IPS-18a (cell line): ENCODE data around the gene SWI5.
"Not testable (repeated sequence)": the region's sequence is repeated elsewhere in the genome, so short reads cannot be mapped to it uniquely, and the experiment has no call there.

Source experiments
- H3K27ac ChIP-seq: one replicate; pipeline ENCODE4 v1.5.1; 2013; ENCODE audit warnings: low read length
- H3K27me3 ChIP-seq: one replicate; pipeline ENCODE4 v1.6.1; 2013; ENCODE audit warnings: mild to moderate bottlenecking, low read length; ENCODE audit not compliant: control insufficient read depth, insufficient read depth
- H3K36me3 ChIP-seq: one replicate; pipeline ENCODE4 v1.6.1; 2013; ENCODE audit warnings: low read depth, low read length; ENCODE audit not compliant: control insufficient read depth
- H3K4me1 ChIP-seq: one replicate; pipeline ENCODE4 v1.6.1; 2013; ENCODE audit warnings: low read depth, low read length; ENCODE audit not compliant: control insufficient read depth
- H3K4me3 ChIP-seq: one replicate; pipeline ENCODE4 v1.5.1; 2013; ENCODE audit warnings: low read length
- H3K9ac ChIP-seq: one replicate; pipeline ENCODE4 v1.6.1; 2013; ENCODE audit warnings: mild to moderate bottlenecking, low read length, moderate library complexity
- H3K9me3 ChIP-seq: one replicate; pipeline ENCODE4 v1.6.1; 2013; ENCODE audit warnings: low read depth, low read length; ENCODE audit not compliant: control insufficient read depth

Gene SWI5

DNA sequence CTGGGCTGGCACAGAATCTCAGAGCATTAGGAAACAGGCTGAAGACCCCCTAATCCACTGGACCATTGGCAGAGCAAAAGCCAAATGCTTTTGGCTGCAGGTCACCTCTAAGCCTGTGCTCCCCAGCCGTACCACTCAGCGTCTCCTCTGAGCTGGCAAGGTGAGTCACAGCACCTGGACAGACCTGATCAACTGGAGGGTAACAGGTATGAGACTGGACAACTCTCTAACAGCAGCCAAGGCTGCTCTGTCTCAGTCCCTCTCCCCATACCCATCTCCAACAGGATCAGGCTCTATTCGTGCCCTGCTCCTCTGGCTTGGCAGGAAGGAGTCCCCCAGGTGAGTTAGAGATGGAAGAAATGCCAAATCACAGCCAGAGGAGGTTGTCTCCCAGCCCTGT is 5.0 kb upstream of the SWI5 start:
- Histone ChIP-seq H3K4me1 (peaks cover 4% of the 10 kb centered on the region), H3K27me3 (no peaks in the 10 kb centered on the region), H3K9ac (no peak overlapping the region), H3K9me3 (no peaks in the 10 kb centered on the region), H3K27ac (no peak overlapping the region), H3K4me3 (no peak overlapping the region), H3K36me3 (peaks cover 15% of the 10 kb centered on the region)

DNA sequence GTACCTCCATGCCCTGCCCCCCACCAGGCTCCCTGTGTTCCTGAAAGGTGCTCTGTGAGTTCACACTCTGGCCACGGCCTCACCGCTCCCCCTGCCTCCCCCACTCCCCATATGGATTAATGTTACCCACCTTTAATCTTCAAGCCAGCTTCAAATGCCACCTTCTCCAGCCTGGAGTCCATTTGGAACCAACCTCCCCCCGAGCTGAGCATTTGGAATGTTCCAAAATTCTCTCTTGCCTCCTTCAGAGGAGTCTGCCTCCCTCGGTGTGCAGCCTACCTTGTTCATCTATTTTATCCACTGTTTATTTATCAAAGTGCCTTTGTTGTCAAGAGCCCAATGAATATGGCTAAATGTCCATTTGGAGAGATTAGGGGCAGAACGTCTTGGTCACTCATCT is 4.6 kb upstream of the SWI5 start:
- H3K27ac ChIP-seq = no peak overlapping the region
- H3K36me3 ChIP-seq = peaks cover 15% of the 10 kb centered on the region

GRCh38 chr9:128274245-128274644 is 1.8 kb upstream of the SWI5 start:
- H3K4me3 ChIP-seq = no peak overlapping the region
- H3K4me1 ChIP-seq = peaks cover 4% of the 10 kb centered on the region
- no peaks in the 10 kb centered on the region for H3K27me3 ChIP-seq
- no peaks in the 10 kb centered on the region for H3K9me3 ChIP-seq
- H3K27ac ChIP-seq = no peak overlapping the region
- H3K9ac ChIP-seq = no peak overlapping the region
- H3K36me3 ChIP-seq = peaks cover 11% of the 10 kb centered on the region

More for the DNA sequence above, 4.6 kb upstream of the SWI5 start:
- peaks cover 4% of the 10 kb centered on the region for H3K4me1 ChIP-seq
- no peaks in the 10 kb centered on the region for H3K27me3 ChIP-seq
- H3K9me3 ChIP-seq = no peaks in the 10 kb centered on the region
- H3K9ac ChIP-seq = no peak overlapping the region
- H3K4me3 ChIP-seq = no peak overlapping the region

DNA sequence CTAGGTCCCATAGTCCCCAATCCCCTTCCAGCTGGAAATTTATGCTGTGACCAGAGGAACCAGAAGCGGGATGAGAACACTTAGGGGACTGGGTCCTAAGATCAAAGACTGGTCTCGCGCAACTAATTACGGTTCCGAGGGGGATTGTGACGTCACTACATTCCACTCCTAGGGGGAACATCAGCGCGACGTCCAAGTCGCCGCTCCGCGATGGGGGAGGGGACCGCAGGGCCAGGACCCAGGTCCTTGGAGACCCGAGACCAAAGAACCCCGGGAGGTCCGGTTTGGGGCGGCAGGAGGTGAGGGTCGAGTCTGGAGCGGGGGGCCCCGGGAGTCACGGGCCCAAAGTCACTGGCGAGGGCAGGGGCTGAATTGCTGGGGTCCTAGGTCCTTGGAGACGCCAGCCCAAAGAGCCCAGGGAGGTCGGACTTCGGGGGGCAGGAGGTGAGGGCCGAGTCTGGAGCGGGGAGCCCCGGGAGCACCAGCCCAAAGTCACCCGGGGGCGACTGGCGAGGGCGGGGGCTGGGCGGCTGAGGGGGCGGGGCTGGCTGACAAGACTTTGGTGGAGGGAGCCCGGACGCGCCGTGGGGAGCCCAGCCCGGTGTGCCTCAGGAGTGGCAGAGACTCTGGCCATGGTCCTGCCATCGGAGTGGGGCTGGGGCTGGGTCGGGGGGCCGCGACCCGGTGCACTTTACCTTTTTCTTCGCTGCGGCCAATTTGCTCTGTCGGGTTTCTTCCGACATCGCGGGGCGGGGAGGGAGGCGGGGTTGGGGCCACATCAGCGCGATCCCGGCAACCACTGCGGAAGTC is 673 bp upstream of the SWI5 start, which contains the start of gene GOLGA2:
TSS of gene GOLGA2 (minus strand) at position 810 of the 810 bp plus-strand sequence. CDS start at position 779, 31 bp downstream.
- peak within 1 kb of the TSS; percentile 81 for H3K9ac ChIP-seq
- no peaks in the 10 kb centered on the region for H3K27me3 ChIP-seq
- H3K36me3 ChIP-seq = peaks cover 11% of the 10 kb centered on the region
- peaks cover 4% of the 10 kb centered on the region for H3K4me1 ChIP-seq
- peak within 1 kb of the TSS; percentile 91 for H3K4me3 ChIP-seq
- no peaks in the 10 kb centered on the region for H3K9me3 ChIP-seq
- peak within 1 kb of the TSS; percentile 60 for H3K27ac ChIP-seq

- Histone ChIP-seq H3K9me3 (no peaks in the 10 kb centered on the region), H3K27ac (peak overlapping the region; percentile 60), H3K36me3 (peaks cover 11% of the 10 kb centered on the region), H3K27me3 (no peaks in the 10 kb centered on the region), H3K4me1 (peaks cover 4% of the 10 kb centered on the region), H3K9ac (peak overlapping the region; percentile 79), H3K4me3 (peak overlapping the region; percentile 89)
Observed at GRCh38 chr9:128276574-128277270, 646 bp downstream of the SWI5 start.

DNA sequence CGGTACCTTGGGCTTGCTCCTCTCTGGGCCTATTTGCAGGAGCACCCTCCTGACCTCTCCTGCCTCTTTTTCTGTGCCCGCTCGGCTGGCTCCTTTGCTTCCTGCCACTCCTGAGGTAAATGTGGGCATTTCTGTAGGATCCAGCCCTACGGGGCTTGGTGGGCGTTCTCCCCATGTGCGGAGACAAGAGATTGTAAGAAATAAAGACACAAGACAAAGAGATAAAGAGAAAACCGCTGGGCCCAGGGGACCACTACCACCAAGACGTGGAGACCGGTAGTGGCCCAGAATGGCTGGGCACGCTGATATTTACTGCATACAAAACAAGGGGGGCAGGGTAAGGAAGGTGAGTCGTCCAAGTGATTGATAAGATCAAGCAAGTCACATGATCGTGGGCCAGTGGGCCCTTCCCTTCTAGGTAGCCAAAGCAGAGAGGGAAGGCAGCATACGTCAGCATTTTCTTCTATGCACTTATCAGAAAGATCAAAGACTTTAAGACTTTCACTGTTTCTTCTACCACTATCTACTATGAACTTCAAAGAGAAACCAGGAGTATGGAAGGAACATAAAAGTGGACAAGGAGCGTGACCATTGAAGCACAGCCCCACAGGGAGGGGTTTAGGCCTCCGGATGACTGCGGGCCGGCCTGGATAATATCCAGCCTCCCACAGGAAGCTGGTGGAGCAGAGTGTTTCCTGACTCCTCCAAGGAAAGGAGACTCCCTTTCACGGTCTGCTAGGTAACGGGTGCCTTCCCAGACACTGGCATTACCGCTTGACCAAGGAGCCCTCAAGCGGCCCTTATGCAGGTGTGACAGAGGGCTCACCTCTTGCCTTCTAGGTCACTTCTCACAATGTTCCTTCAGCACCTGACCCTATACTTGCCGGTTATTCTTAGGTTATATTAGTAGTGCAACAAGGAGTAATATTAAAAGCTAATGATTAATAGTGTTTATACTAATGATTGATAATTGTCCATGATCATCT is 3.3 kb downstream of the SWI5 start:
- H3K36me3 ChIP-seq, H3K9ac ChIP-seq, H3K9me3 ChIP-seq, H3K27me3 ChIP-seq, H3K27ac ChIP-seq, H3K4me3 ChIP-seq, H3K4me1 ChIP-seq: not testable (repeated sequence)

DNA sequence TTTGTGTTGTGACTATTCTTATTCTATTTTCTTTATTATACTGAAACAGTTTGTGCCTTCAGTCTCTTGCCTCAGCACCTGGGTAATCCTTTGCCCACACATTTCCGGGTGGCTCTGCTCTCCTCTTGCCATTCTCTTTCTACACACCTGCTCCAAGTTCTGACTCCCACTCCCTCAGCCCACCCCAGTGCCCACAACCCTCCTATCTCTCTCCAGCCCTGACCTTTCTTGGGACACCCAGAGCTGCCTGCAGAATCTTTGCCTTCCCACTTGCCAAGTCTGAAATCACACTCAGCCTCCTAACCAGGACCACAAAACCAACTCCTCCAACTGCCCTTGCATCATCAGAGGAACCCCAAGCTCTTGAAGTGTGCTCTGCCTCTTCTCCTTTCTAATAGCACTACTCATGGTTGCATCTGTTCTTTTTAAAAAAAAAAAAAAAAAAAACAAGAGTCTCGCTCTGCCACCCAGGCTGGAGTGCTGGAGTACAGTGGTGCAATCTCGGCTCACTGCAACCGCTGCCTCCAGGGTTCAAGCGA is 4.1 kb downstream of the SWI5 start:
- no peak overlapping the region for H3K27ac ChIP-seq
- no peaks in the 10 kb centered on the region for H3K9me3 ChIP-seq
- H3K27me3 ChIP-seq = no peaks in the 10 kb centered on the region
- H3K4me3 ChIP-seq = no peak overlapping the region
- H3K36me3 ChIP-seq = no peaks in the 10 kb centered on the region
- no peak overlapping the region for H3K9ac ChIP-seq
- H3K4me1 ChIP-seq = no peaks in the 10 kb centered on the region

- Histone ChIP-seq H3K27me3 (no peaks in the 10 kb centered on the region), H3K27ac (no peak overlapping the region), H3K9ac (no peak overlapping the region), H3K9me3 (no peaks in the 10 kb centered on the region), H3K4me3 (no peak overlapping the region), H3K36me3 (peaks cover 5% of the 10 kb centered on the region), H3K4me1 (no peaks in the 10 kb centered on the region)
Observed at GRCh38 chr9:128282500-128282899, 6.4 kb downstream of the SWI5 start.

DNA sequence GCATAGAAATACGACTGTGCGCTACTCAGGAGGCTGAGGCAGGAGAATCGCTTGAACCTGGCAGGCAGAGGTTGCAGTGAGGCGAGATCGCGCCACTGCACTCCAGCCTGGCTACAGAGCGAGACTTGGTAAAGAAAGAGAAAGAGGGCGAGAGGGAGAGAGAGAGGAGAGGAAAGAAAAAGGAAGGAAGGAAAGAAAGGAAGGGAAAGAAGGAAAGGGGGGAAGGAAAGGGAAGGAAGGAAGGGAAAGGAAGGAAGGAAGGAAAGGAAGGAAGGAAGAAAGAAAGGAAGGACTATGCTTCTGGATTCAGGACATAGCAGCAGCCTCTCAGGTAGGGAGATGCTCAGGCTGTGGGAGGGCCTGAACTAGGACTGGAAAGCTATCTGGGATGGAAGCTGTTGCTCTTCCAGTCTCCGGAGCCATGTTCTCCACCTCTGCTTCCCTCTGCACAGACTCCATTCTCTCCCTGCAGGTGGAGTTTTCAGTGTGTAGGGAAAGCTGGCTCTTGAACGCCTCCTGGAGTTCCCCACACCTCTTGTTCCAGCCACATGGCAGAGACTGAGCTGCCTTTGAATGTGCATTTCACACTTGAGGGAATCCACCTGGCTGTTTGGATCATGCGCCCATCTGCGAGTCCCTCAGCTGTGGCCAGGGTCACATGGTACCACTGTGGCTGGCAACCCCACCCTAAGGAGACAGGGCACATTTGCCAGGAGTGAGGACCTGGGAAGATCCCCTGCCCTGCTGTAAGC is 9.1 kb downstream of the SWI5 start:
- Histone ChIP-seq H3K27ac (no peak overlapping the region), H3K36me3 (peaks cover 5% of the 10 kb centered on the region), H3K4me1 (no peaks in the 10 kb centered on the region), H3K27me3 (no peaks in the 10 kb centered on the region), H3K4me3 (no peak overlapping the region), H3K9ac (no peak overlapping the region), H3K9me3 (no peaks in the 10 kb centered on the region)

- H3K4me3 ChIP-seq = no peak overlapping the region
Observed at GRCh38 chr9:128286440-128286839, 10.4 kb downstream of the SWI5 start.

More at GRCh38 chr9:128286440-128286839, 10.4 kb downstream of the SWI5 start:
- H3K36me3 ChIP-seq = peaks cover 5% of the 10 kb centered on the region
- no peak overlapping the region for H3K9ac ChIP-seq
- no peak overlapping the region for H3K27ac ChIP-seq
- H3K4me1 ChIP-seq = no peaks in the 10 kb centered on the region
- H3K27me3 ChIP-seq = no peaks in the 10 kb centered on the region
- H3K9me3 ChIP-seq = no peaks in the 10 kb centered on the region
